ENCODE results near the gene CAD.

DNA sequence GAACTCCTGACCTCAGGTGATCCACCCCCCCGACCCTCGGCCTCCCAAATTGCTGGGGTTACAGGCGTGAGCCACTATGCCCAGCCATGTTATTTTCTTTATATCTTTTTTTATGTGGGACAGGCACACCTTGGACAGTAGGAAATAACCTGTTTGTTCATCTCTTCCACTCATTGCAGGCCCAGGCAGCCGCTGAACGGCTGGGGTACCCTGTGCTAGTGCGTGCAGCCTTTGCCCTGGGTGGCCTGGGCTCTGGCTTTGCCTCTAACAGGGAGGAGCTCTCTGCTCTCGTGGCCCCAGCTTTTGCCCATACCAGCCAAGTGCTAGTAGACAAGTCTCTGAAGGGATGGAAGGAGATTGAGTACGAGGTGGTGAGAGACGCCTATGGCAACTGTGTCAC is 8.4 kb downstream of the CAD start:
- TF ChIP-seq, protein P1, sequence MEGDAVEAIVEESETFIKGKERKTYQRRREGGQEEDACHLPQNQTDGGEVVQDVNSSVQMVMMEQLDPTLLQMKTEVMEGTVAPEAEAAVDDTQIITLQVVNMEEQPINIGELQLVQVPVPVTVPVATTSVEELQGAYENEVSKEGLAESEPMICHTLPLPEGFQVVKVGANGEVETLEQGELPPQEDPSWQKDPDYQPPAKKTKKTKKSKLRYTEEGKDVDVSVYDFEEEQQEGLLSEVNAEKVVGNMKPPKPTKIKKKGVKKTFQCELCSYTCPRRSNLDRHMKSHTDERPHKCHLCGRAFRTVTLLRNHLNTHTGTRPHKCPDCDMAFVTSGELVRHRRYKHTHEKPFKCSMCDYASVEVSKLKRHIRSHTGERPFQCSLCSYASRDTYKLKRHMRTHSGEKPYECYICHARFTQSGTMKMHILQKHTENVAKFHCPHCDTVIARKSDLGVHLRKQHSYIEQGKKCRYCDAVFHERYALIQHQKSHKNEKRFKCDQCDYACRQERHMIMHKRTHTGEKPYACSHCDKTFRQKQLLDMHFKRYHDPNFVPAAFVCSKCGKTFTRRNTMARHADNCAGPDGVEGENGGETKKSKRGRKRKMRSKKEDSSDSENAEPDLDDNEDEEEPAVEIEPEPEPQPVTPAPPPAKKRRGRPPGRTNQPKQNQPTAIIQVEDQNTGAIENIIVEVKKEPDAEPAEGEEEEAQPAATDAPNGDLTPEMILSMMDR (IDR thresholded peaks at IDR 0.05), result no peak
- no peak for TF ChIP-seq POLR2A (IDR thresholded peaks at IDR 0.05)

All from esophagus squamous epithelium (tissue), 4 donors.